Immature natural killer cell (primary cell): Measurements from ENCODE around the gene CADM1. TPM values are rescaled to one million over a fixed set of nuclear protein-coding genes. Genes with fewer than 3 reads are reported as not detected.
A peak's percentile ranks its signal among the peaks of the same experiment; 100 is the strongest.

ENCODE experiments used
- DNase-seq, 3 donors: peaks; one replicate each; pipeline ENCODE4 v3.0.0; 2022; ENCODE audit warnings: mixed read lengths in 1 of 3
- H3K27ac Mint-ChIP-seq, 6 donors: one replicate each; pipeline ENCODE4 v1.8.0; 2020; ENCODE audit warnings: mixed read lengths in 6 of 6, mild to moderate bottlenecking in 5 of 6, inconsistent platforms in 4 of 6, moderate library complexity in 3 of 6
- H3K27me3 Mint-ChIP-seq, 3 donors: one replicate each; pipeline ENCODE4 v1.8.0; 2020 to 2021; ENCODE audit warnings: low read depth in 3 of 3, mild to moderate bottlenecking in 3 of 3, mixed read lengths in 3 of 3, moderate library complexity in 3 of 3, inconsistent platforms in 1 of 3
- H3K36me3 Mint-ChIP-seq, 3 donors: one replicate each; pipeline ENCODE4 v1.8.0; 2020; ENCODE audit warnings: mixed read lengths in 3 of 3, inconsistent platforms in 2 of 3, mild to moderate bottlenecking in 2 of 3
- H3K4me1 Mint-ChIP-seq, 2 donors: one replicate each; pipeline ENCODE4 v1.8.0; 2020; ENCODE audit warnings: inconsistent platforms in 2 of 2, mild to moderate bottlenecking in 2 of 2, mixed read lengths in 2 of 2, moderate library complexity in 1 of 2
- H3K4me3 Mint-ChIP-seq, 5 donors: one replicate each; pipeline ENCODE4 v1.8.0; 2020; ENCODE audit warnings: mild to moderate bottlenecking in 5 of 5, mixed read lengths in 5 of 5, inconsistent platforms in 3 of 5, moderate library complexity in 3 of 5
- H3K9me3 Mint-ChIP-seq, 6 donors: one replicate each; pipeline ENCODE4 v1.8.0; 2020; ENCODE audit warnings: mild to moderate bottlenecking in 6 of 6, mixed read lengths in 6 of 6, inconsistent platforms in 4 of 6, moderate library complexity in 3 of 6
- polyA plus RNA-seq, 3 donors: library from polyadenylated mRNA; unstranded; fragments of 300-500 nt; fragmentation: Illumina TruSeq; gene quantifications; one replicate each; pipeline ENCODE4 v1.2.3, GENCODE V29; 2021

Gene CADM1
- polyA plus RNA-seq, 3 donors from 2014 or later = 1.0 to 2.4 (median 1.1) TPM

GRCh38 chr11:115280775-115281174 lies 223.4 kb downstream of the CADM1 start:
- DNase-seq = no peak
- Mint-ChIP-seq H3K27ac (no peak overlapping the region), H3K36me3 (no peaks in the 10 kb centered on the region), H3K4me1 (no peaks in the 10 kb centered on the region), H3K4me3 (no peak overlapping the region), H3K9me3 (peaks cover 0 to 2% (median 0%) of the 10 kb centered on the region in 6 donors), H3K27me3 (peaks cover 0 to 6% (median 0%) of the 10 kb centered on the region in 3 donors)

DNA sequence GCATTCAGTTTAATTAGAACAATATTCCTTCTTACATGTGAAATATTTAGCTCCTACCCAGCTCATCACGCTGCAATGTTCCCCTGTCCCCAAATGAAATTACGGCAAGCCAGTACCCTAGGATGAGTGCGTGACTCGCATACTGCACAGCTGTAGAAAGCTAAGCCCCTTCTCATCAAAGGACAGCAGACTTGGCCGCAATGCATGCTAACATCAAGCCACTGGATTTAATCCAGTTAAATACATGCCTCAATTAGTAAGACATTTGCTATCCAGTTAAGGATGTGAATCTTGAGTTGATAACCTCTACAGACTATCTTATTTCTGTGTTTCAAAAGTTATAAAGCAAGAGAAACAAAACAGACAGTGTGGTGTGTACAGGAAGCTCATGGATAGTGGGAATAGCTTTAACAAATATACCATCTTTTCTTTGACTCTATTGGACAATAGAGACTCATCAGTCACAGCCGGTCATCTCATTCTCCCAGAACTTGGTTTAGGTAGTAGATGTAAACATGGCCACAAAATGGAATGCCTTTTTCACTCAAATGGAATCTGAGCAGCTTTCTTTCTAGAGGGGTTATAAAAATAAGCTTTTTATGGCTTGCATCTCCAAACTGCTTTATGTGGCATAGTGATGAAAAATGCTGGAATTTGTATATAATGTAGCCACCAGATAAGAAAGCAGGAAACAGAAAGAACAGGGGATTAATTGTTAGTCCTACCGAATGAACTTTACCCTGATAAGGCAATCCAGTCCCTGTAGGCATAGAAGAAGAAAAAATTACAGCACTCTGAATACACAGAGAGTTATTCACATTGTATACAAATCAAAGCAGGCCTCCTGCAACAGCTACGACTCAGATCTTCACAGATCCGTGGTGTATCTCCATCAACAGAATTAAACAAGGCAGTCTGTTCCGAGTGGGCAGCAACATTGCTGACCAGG lies 224.1 kb downstream of the CADM1 start:
- Mint-ChIP-seq H3K9me3 (peaks cover 0 to 2% (median under 1%) of the 10 kb centered on the region in 6 donors), H3K4me3 (no peak overlapping the region), H3K27me3 (peaks cover 0 to 2% (median 0%) of the 10 kb centered on the region in 3 donors), H3K27ac (no peak overlapping the region), H3K4me1 (no peaks in the 10 kb centered on the region), H3K36me3 (no peaks in the 10 kb centered on the region)
- DNase-seq = no peak

DNA sequence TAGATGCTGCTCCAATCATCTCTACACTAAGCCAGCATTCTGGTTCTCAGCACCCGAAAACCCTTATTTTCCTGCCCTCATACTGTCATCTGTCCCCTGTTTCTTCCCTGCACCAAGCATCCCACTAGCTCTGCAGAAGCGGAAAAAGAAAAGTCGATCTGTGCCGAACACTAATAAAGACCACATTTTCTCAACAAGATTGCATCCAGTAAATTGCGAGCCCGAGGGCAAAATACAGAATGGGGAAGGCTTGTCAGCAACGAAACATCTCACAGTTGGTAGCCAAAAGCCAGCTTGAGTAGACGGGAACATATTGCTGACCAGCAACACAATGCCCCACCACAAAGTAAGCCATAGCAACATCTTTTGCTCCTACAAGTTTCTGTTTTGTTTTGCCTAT lies 227.4 kb downstream of the CADM1 start:
- Mint-ChIP-seq H3K27ac (no peak overlapping the region), H3K9me3 (peaks cover 0 to 2% (median 0%) of the 10 kb centered on the region in 6 donors), H3K4me1 (no peaks in the 10 kb centered on the region), H3K36me3 (no peaks in the 10 kb centered on the region), H3K27me3 (peaks cover 0 to 2% (median 2%) of the 10 kb centered on the region in 3 donors), H3K4me3 (no peak overlapping the region)
- DNase-seq = no peak

- Mint-ChIP-seq H3K4me1 (no peaks in the 10 kb centered on the region), H3K4me3 (no peak overlapping the region), H3K9me3 (peaks cover 0 to 2% (median 0%) of the 10 kb centered on the region in 6 donors), H3K27me3 (peaks cover 1 to 2% (median 2%) of the 10 kb centered on the region in 3 donors), H3K27ac (no peak overlapping the region), H3K36me3 (no peaks in the 10 kb centered on the region)
- DNase-seq = no peak
Observed at GRCh38 chr11:115276191-115276590, 228.0 kb downstream of the CADM1 start.

DNA sequence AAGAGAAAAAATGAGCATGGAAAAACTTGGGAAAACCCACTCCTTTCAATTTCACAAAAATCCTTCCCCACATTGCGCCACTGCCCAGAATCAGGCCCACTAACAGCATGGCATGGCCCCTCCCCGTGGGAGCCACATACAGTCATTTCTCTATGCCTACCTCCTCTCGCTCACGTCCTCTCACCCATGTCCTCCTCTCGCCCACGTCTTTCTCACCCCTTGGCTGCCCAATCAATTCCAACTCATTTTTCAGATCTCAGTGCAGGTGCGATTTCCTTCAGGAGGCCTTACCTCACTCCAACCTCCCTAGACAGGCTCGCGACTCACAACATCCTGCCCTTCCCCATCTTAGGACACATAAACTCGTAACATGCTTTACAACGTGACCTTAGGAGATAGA lies 229.2 kb downstream of the CADM1 start:
- Mint-ChIP-seq H3K4me3 (no peak overlapping the region), H3K9me3 (peaks cover 0 to 2% (median 0%) of the 10 kb centered on the region in 6 donors), H3K4me1 (no peaks in the 10 kb centered on the region), H3K27me3 (peaks cover 1 to 2% (median 2%) of the 10 kb centered on the region in 3 donors), H3K27ac (no peak overlapping the region), H3K36me3 (no peaks in the 10 kb centered on the region)
- DNase-seq = no peak

DNA sequence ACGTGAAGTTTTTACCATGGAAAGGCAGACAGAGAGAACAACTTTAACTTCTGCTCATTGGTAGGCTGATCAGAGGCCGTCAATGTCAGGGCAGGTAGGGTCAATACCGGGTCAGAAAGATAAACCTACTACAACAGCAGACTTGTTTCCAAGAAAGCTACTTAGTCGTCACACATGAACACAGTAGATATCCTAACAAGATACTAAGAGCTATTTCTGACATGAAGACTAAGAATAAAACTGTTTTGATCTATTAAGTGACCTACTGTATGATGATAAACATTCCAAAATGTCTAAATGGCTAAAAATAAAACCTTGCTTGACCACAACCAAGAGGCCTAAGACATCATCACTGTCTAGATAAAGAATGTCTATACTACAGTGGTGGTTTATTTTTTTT lies 231.3 kb downstream of the CADM1 start:
- H3K36me3 Mint-ChIP-seq = no peaks in the 10 kb centered on the region
- peaks cover 0 to 2% (median 0%) of the 10 kb centered on the region in 6 donors for H3K9me3 Mint-ChIP-seq
- no peak overlapping the region for H3K27ac Mint-ChIP-seq
- H3K27me3 Mint-ChIP-seq = peaks cover 0 to 4% (median 1%) of the 10 kb centered on the region in 3 donors
- DNase-seq = no peak
- no peak overlapping the region for H3K4me3 Mint-ChIP-seq
- no peaks in the 10 kb centered on the region for H3K4me1 Mint-ChIP-seq

- H3K27ac Mint-ChIP-seq = peak overlapping the region in 1 of 6 donors; percentile 45
- DNase-seq = no peak
- H3K4me1 Mint-ChIP-seq = no peaks in the 10 kb centered on the region
- no peak overlapping the region for H3K4me3 Mint-ChIP-seq
- H3K27me3 Mint-ChIP-seq = peaks cover 0 to 4% (median 1%) of the 10 kb centered on the region in 3 donors
- peaks cover 0 to 2% (median 0%) of the 10 kb centered on the region in 6 donors for H3K9me3 Mint-ChIP-seq
- H3K36me3 Mint-ChIP-seq = no peaks in the 10 kb centered on the region
Observed at GRCh38 chr11:115271643-115272042, 232.6 kb downstream of the CADM1 start.

DNA sequence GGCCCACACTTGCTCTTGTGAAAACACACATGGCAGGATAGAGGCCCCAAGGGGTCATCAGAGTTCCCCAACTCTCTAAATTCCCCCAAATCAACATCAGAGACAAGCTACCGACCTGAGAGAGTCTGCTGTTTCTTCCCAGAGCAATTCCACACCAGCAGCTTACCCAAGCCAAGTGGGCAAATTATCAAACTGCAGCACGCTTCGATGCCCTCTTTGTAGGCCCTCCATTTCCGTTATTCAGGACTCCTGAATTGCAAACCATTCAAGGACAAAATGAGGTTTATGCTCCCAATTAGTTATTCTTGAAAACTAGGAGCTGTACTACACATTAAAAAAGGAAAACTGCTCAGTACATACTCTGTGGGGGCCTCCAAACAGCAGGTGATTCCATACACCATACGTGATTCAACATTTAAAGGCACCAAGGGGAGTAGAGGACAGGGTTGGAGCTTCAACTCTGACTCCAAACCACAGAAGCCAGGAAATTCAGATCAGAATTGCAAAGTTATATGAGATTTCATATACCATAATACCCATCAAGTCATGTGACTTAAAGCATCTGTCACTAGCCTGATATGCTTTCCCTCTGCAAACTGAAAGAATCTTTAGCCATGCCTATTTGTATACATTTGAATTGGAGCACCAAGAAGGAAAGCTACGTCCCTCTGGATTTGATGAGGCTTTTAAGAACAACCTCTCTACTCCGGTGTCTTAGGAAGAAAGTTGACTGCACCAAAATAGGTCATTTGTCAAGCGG lies 234.8 kb downstream of the CADM1 start:
- Mint-ChIP-seq H3K27me3 (peaks cover 0 to 4% (median 1%) of the 10 kb centered on the region in 3 donors), H3K4me1 (no peaks in the 10 kb centered on the region), H3K27ac (peak overlapping the region in 3 of 6 donors; percentile 34 to 98 (median 88)), H3K9me3 (peaks cover 0 to under 1% (median 0%) of the 10 kb centered on the region in 6 donors), H3K36me3 (no peaks in the 10 kb centered on the region), H3K4me3 (peak overlapping the region in 1 of 5 donors; percentile 19)
- no peak for DNase-seq

- Mint-ChIP-seq H3K27ac (peak overlapping the region in 5 of 6 donors; percentile 46 to 98 (median 87)), H3K36me3 (no peaks in the 10 kb centered on the region), H3K27me3 (peaks cover 0 to 4% (median 1%) of the 10 kb centered on the region in 3 donors), H3K9me3 (peaks cover 0 to 2% (median 0%) of the 10 kb centered on the region in 6 donors), H3K4me3 (peak overlapping the region in 3 of 5 donors; percentile 12 to 71 (median 27)), H3K4me1 (no peaks in the 10 kb centered on the region)
- peak in 2 of 3 donors; percentile 5 to 80 for DNase-seq
Observed at GRCh38 chr11:115267871-115268270, 236.3 kb downstream of the CADM1 start.

DNA sequence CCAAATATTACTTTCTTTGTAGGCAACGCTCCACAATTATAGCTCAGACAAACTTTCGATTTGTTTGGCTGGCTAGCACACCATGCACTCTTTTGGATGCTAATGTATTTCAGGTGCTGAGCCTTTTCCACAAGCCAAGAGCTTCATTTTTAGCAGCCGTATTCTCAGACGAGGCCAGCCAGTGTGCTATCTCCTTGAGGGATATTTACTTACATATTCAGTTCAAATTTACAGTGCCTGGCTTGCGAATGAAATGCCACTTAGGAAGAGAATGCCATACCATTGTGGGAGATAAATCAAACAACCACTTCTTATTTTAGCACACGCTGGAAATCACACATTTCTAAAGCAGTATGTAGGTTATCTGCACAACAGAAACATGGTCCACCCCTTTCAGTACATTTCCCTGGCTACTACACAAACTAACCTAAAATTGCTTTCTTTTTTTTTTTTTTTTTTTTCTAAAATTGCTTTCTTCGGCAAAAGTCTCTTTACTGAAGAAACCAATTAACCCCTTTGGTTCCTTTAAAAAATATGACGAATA lies 236.9 kb downstream of the CADM1 start:
- H3K4me1 Mint-ChIP-seq = no peaks in the 10 kb centered on the region
- H3K36me3 Mint-ChIP-seq = no peaks in the 10 kb centered on the region
- peaks cover 0 to 2% (median 0%) of the 10 kb centered on the region in 6 donors for H3K9me3 Mint-ChIP-seq
- DNase-seq = peak in 1 of 3 donors; percentile 8
- H3K4me3 Mint-ChIP-seq = peak overlapping the region in 3 of 5 donors; percentile 12 to 71 (median 27)
- H3K27ac Mint-ChIP-seq = peak overlapping the region in 4 of 6 donors; percentile 52 to 98 (median 88)
- H3K27me3 Mint-ChIP-seq = peaks cover 0 to 4% (median 1%) of the 10 kb centered on the region in 3 donors

DNA sequence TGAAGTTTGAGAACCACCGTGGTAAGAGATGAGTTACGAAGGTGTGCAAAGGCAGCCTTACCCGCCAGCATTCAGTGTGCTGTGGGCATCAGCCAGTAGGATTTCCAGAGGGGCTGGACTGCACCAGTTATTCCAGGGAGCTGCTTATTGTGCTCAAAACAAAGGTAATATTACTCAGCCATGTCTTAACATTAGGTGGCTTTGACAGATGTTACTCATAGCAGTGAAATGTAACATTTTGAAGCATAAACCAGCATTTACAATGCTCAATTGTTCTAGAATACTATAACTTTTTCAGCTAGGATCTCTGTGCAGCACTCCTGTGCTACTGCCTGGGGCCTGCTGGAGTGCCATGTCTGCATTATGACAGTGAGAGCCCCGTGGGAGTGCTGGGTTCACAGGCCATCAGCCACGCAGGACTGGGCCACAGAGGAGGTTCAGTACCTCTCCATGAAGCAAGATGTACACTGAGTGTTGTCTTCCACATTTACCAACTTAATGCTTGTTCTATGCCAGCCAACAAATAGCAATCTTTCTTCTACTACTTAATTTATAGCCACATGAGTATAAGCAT lies 238.1 kb downstream of the CADM1 start:
- Mint-ChIP-seq H3K27me3 (peaks cover 0 to 2% (median 0%) of the 10 kb centered on the region in 3 donors), H3K4me1 (no peaks in the 10 kb centered on the region), H3K4me3 (peak overlapping the region in 1 of 5 donors; percentile 10), H3K36me3 (no peaks in the 10 kb centered on the region), H3K27ac (peak overlapping the region in 2 of 6 donors; percentile 88 to 98), H3K9me3 (peaks cover 0 to 2% (median 0%) of the 10 kb centered on the region in 6 donors)
- DNase-seq = no peak

GRCh38 chr11:115263799-115264656 lies 240.2 kb downstream of the CADM1 start:
- no peak for DNase-seq
- H3K27ac Mint-ChIP-seq = peak overlapping the region in 1 of 6 donors; percentile 21
- no peak overlapping the region for H3K4me3 Mint-ChIP-seq
- peaks cover 0 to under 1% (median 0%) of the 10 kb centered on the region in 3 donors for H3K27me3 Mint-ChIP-seq
- H3K36me3 Mint-ChIP-seq = no peaks in the 10 kb centered on the region
- peaks cover 0 to 2% (median 0%) of the 10 kb centered on the region in 6 donors for H3K9me3 Mint-ChIP-seq
- no peaks in the 10 kb centered on the region for H3K4me1 Mint-ChIP-seq
